ENCODE measurements around the gene RPL5.

DNA sequence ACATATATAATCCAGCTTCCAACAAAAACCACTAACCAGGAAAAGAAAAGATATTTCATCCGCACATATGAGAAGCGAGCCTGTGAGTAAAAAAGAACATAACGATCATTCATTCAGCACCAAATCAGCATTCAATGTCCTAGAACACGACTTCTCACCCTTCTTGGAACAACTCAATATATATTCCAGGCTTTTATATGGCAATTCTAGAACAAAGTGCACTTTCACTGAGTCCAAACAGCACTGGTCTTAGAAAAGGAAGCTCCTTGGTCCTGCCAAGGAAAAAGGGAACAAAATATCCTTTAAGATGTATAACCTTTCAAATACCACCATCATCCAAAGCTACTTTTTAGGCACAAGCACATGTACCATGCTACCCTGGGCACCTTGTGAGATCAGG, 44.5 kb downstream of the RPL5 start:
- TF ChIP-seq, protein P1, sequence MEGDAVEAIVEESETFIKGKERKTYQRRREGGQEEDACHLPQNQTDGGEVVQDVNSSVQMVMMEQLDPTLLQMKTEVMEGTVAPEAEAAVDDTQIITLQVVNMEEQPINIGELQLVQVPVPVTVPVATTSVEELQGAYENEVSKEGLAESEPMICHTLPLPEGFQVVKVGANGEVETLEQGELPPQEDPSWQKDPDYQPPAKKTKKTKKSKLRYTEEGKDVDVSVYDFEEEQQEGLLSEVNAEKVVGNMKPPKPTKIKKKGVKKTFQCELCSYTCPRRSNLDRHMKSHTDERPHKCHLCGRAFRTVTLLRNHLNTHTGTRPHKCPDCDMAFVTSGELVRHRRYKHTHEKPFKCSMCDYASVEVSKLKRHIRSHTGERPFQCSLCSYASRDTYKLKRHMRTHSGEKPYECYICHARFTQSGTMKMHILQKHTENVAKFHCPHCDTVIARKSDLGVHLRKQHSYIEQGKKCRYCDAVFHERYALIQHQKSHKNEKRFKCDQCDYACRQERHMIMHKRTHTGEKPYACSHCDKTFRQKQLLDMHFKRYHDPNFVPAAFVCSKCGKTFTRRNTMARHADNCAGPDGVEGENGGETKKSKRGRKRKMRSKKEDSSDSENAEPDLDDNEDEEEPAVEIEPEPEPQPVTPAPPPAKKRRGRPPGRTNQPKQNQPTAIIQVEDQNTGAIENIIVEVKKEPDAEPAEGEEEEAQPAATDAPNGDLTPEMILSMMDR (IDR thresholded peaks at IDR 0.05), result no peak
- no peak for TF ChIP-seq POLR2A (IDR thresholded peaks at IDR 0.05)

Data from lower leg skin (tissue), 3 donors.